Skeletal muscle cell (primary cell): ENCODE data around the gene RGL3.
"Not testable (repeated sequence)": the region's sequence is repeated elsewhere in the genome, so short reads cannot be mapped to it uniquely, and the experiment has no call there.

Experiments
- DNase-seq: peaks from one replicate; pipeline ENCODE4 v3.0.0-alpha.2; 2010; ENCODE audit warnings: low read depth
- H3K4me3 ChIP-seq: 2 replicates; pipeline ENCODE4 v1.5.1; 2011; ENCODE audit warnings: low read depth, mild to moderate bottlenecking, control low read depth, low read length, moderate library complexity

RGL3 gene

GRCh38 chr19:11390359-11390758, 28.8 kb downstream of the RGL3 start:
- no peak overlapping the region for H3K4me3 ChIP-seq
- no peak for DNase-seq

GRCh38 chr19:11387162-11388034, 31.7 kb downstream of the RGL3 start:
- no peak overlapping the region for H3K4me3 ChIP-seq
- DNase-seq, result no peak

GRCh38 chr19:11384778-11385129, 34.4 kb downstream of the RGL3 start:
- H3K4me3 ChIP-seq, result no peak overlapping the region
- DNase-seq, result no peak

- peak overlapping the region; percentile 47 for H3K4me3 ChIP-seq
- DNase-seq, result no peak
Measured at GRCh38 chr19:11383706-11384048, 35.4 kb downstream of the RGL3 start.

- DNase-seq, result no peak
- peak overlapping the region; percentile 47 for H3K4me3 ChIP-seq
Measured at GRCh38 chr19:11382898-11383705, 36.0 kb downstream of the RGL3 start.

- H3K4me3 ChIP-seq, result peak overlapping the region; percentile 73
Measured at GRCh38 chr19:11380653-11381537, 38.2 kb downstream of the RGL3 start.

GRCh38 chr19:11379857-11380350, 39.2 kb downstream of the RGL3 start:
- no peak overlapping the region for H3K4me3 ChIP-seq
- DNase-seq, result no peak

More at GRCh38 chr19:11380653-11381537, 38.2 kb downstream of the RGL3 start:
- peak; percentile 74 for DNase-seq

- DNase-seq, H3K4me3 ChIP-seq: not testable (repeated sequence)
Measured at GRCh38 chr19:11379269-11379845, 39.8 kb downstream of the RGL3 start.

- DNase-seq, result peak; percentile 58
- H3K4me3 ChIP-seq, result no peak overlapping the region
Measured at GRCh38 chr19:11378319-11379189, 40.6 kb downstream of the RGL3 start.

GRCh38 chr19:11377756-11378155, 41.4 kb downstream of the RGL3 start:
- no peak for DNase-seq
- H3K4me3 ChIP-seq, result no peak overlapping the region

- peak; percentile 69 for DNase-seq
- H3K4me3 ChIP-seq, result no peak overlapping the region
Measured at GRCh38 chr19:11377237-11377636, 41.9 kb downstream of the RGL3 start.

GRCh38 chr19:11375143-11375948, 43.8 kb downstream of the RGL3 start:
- peak overlapping the region; percentile 69 for H3K4me3 ChIP-seq
- DNase-seq, result no peak

GRCh38 chr19:11374433-11375142, 44.5 kb downstream of the RGL3 start, which contains the start of gene SWSAP1:
SWSAP1 (plus strand) TSS chr19:11374666; CDS start chr19:11374681, 15 bp downstream.
- peak; percentile 98 for DNase-seq
- peak within 1 kb of the TSS; percentile 69 for H3K4me3 ChIP-seq

GRCh38 chr19:11373885-11374432, 45.2 kb downstream of the RGL3 start:
- no peak for DNase-seq
- H3K4me3 ChIP-seq, result peak overlapping the region; percentile 69

GRCh38 chr19:11373166-11373884, 45.8 kb downstream of the RGL3 start:
- H3K4me3 ChIP-seq, result no peak overlapping the region
- no peak for DNase-seq

GRCh38 chr19:11370744-11371143, 48.4 kb downstream of the RGL3 start:
- no peak overlapping the region for H3K4me3 ChIP-seq
- DNase-seq, result no peak
